Right atrium auricular region (tissue), 2 donors: ENCODE data around the gene CALHM5. TPM values are rescaled to one million over a fixed set of nuclear protein-coding genes. Genes with fewer than 3 reads are reported as not detected.

Experiments used
- DNase-seq: peaks from one replicate; pipeline ENCODE4 v3.0.0-alpha.2; 2019; ENCODE audit warnings: low spot score
- H3K27ac ChIP-seq, 2 donors: fragments of 200-600 bp; sonication (generic); 1 replicate in 1 of 2; 2 replicates in 1 of 2; pipeline ENCODE4 v1.5.1; 2016 to 2019
- H3K27me3 ChIP-seq, 2 donors: fragments of 200-600 bp; sonication (generic); one replicate each; pipeline versions ENCODE4 v1.5.1 to v1.6.0; 2017 to 2019
- H3K36me3 ChIP-seq: fragments of 200-600 bp; sonication (generic); one replicate; pipeline ENCODE4 v1.5.1; 2016
- H3K4me1 ChIP-seq, 2 donors: fragments of 200-600 bp; sonication (generic); one replicate each; pipeline versions ENCODE4 v1.5.1 to v1.6.0; 2017 to 2019
- H3K4me3 ChIP-seq, 2 donors: fragments of 200-600 bp; sonication (generic); 1 replicate in 1 of 2; 2 replicates in 1 of 2; pipeline ENCODE4 v1.5.1; 2017 to 2019; ENCODE audit warnings: mild to moderate bottlenecking in 1 of 2, moderate library complexity in 1 of 2
- H3K9me3 ChIP-seq, 2 donors: fragments of 200-600 bp; sonication (generic); one replicate each; pipeline ENCODE4 v1.5.1; 2019
- total RNA-seq, 2 donors: library from RNA; depleted of rRNA; stranded (reverse); fragments of >200 nt; gene quantifications; one replicate each; pipeline ENCODE4 v1.1.0, GENCODE V29; 2016
- TF ChIP-seq, protein P1 (sequence below), 2 donors: fragments of 200-600 bp; sonication (generic); IDR thresholded peaks; one replicate each; pipeline ENCODE4 v1.5.1; 2019; ENCODE audit warnings: antibody characterized with exemption in 2 of 2

Gene CALHM5
- total RNA-seq, 2 donors from 2014 or later: 2.3 to 3.4 TPM

DNA sequence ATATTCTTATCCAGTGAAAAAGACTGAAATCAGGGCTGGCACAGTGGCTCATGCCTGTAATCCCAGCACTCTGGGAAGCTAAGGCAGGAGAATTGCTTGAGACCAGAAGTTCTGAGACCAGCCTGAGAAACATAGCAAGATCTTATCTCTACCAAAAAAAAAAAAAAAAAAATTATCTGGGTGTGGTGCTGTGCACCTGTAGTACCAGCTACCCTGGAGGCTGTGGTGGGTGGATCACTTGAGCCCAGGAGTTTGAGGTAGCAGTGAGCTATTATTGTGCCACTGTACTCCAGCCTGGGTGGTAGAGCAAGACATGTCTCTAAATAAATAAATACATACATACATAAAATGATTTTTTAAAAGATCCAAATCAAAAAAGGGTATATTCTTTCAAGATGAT lies 43.9 kb upstream of the CALHM5 start:
- no peaks in the 10 kb centered on the region for H3K9me3 ChIP-seq
- TF ChIP-seq, protein P1, sequence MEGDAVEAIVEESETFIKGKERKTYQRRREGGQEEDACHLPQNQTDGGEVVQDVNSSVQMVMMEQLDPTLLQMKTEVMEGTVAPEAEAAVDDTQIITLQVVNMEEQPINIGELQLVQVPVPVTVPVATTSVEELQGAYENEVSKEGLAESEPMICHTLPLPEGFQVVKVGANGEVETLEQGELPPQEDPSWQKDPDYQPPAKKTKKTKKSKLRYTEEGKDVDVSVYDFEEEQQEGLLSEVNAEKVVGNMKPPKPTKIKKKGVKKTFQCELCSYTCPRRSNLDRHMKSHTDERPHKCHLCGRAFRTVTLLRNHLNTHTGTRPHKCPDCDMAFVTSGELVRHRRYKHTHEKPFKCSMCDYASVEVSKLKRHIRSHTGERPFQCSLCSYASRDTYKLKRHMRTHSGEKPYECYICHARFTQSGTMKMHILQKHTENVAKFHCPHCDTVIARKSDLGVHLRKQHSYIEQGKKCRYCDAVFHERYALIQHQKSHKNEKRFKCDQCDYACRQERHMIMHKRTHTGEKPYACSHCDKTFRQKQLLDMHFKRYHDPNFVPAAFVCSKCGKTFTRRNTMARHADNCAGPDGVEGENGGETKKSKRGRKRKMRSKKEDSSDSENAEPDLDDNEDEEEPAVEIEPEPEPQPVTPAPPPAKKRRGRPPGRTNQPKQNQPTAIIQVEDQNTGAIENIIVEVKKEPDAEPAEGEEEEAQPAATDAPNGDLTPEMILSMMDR (IDR thresholded peaks at IDR 0.05): no peak
- no peak for DNase-seq
- no peaks in the 10 kb centered on the region for H3K27me3 ChIP-seq
- H3K4me3 ChIP-seq: no peak overlapping the region
- H3K27ac ChIP-seq: no peak overlapping the region
- peaks cover 0 to 7% of the 10 kb centered on the region in 2 donors for H3K4me1 ChIP-seq
- H3K36me3 ChIP-seq: no peaks in the 10 kb centered on the region

DNA sequence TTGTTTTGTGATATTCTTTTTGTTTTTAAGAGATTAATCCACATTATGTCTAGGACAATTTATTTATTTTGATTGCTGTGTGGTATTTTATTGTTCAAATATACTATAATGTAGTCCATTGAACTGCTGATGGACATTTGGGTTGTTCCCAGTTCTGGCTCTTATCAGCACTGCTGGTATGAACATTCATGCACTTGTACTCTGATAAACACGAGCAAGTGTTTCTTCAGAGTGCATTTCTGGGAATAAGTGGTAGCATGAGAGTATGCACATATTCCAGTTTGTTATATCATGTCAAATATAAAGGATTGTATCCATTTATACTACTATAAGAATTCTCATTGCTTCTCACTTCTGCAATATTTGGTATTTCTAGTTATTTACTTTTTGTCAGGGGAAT lies 43.1 kb upstream of the CALHM5 start:
- no peak for DNase-seq
- peaks cover 0 to 7% of the 10 kb centered on the region in 2 donors for H3K4me1 ChIP-seq
- H3K36me3 ChIP-seq: no peaks in the 10 kb centered on the region
- TF ChIP-seq, protein P1 (IDR thresholded peaks at IDR 0.05): no peak
- H3K27ac ChIP-seq: no peak overlapping the region
- no peaks in the 10 kb centered on the region for H3K27me3 ChIP-seq
- H3K4me3 ChIP-seq: no peak overlapping the region
- no peaks in the 10 kb centered on the region for H3K9me3 ChIP-seq

DNA sequence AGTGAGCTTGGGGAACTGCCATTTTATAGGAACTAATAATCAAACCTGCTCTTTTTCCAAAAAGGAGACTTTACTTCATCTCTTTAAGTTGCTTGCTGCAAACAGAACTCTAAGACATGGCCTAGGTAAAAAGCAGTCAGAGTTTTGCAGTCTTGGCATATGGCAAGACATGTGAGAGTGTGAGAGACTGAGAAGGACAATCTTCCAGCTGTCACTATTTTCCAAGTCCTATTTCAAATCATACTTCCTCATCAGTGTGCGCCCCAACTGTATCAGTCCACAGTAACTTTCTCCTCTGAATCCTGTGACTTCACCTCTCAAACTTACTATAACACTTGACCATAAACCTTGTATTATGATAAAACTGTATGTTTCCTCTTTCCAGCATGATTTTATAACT lies 39.9 kb upstream of the CALHM5 start:
- TF ChIP-seq, protein P1 (IDR thresholded peaks at IDR 0.05): no peak
- no peaks in the 10 kb centered on the region for H3K36me3 ChIP-seq
- H3K9me3 ChIP-seq: no peaks in the 10 kb centered on the region
- no peak overlapping the region for H3K27ac ChIP-seq
- peaks cover 0 to 7% of the 10 kb centered on the region in 2 donors for H3K4me1 ChIP-seq
- DNase-seq: no peak
- H3K4me3 ChIP-seq: no peak overlapping the region
- no peaks in the 10 kb centered on the region for H3K27me3 ChIP-seq

DNA sequence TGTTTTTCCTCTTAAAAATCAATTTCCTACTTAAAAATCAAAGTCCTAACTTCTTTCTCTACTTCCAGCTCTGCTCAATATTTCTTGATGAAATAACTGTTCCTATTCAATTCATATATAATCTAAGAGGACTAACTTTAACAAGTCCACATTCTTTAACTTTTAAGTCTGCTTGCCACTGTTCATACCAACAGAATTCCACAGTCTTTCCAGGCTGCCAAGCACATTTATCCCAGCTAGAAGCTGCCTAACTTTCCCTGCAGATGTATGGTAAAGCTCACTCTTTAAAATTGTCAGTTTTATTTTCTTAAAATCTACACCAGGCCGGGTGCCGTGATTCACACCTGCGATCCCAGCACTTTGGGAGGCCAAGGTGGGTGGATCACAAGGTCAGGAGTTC lies 38.7 kb upstream of the CALHM5 start:
- peaks cover 0 to 7% of the 10 kb centered on the region in 2 donors for H3K4me1 ChIP-seq
- TF ChIP-seq, protein P1 (IDR thresholded peaks at IDR 0.05): no peak
- no peaks in the 10 kb centered on the region for H3K27me3 ChIP-seq
- DNase-seq: no peak
- H3K36me3 ChIP-seq: no peaks in the 10 kb centered on the region
- no peaks in the 10 kb centered on the region for H3K9me3 ChIP-seq
- no peak overlapping the region for H3K27ac ChIP-seq
- H3K4me3 ChIP-seq: no peak overlapping the region

DNA sequence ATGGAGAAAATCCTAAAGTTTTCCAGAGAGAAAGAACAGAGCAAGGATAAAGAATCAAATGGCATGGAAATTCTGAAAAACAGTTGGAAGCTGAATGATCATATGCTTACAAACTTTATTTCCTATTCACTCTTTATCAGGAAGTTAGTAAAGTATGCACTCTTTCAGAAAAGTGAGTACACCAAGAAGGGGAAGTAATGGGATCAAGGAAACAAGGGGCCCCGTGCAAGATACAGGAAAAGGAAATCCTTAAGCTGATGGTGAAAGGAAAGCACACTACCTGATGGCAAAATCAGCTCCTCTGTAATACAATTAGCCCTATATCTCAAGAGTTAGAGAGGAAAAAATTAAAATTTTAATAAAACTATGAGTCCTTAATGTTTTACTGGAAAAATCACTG lies 36.3 kb upstream of the CALHM5 start:
- no peaks in the 10 kb centered on the region for H3K36me3 ChIP-seq
- H3K4me1 ChIP-seq: no peaks in the 10 kb centered on the region
- H3K27ac ChIP-seq: no peak overlapping the region
- H3K9me3 ChIP-seq: no peaks in the 10 kb centered on the region
- no peak for DNase-seq
- TF ChIP-seq, protein P1 (IDR thresholded peaks at IDR 0.05): no peak
- no peak overlapping the region for H3K4me3 ChIP-seq
- H3K27me3 ChIP-seq: no peaks in the 10 kb centered on the region

DNA sequence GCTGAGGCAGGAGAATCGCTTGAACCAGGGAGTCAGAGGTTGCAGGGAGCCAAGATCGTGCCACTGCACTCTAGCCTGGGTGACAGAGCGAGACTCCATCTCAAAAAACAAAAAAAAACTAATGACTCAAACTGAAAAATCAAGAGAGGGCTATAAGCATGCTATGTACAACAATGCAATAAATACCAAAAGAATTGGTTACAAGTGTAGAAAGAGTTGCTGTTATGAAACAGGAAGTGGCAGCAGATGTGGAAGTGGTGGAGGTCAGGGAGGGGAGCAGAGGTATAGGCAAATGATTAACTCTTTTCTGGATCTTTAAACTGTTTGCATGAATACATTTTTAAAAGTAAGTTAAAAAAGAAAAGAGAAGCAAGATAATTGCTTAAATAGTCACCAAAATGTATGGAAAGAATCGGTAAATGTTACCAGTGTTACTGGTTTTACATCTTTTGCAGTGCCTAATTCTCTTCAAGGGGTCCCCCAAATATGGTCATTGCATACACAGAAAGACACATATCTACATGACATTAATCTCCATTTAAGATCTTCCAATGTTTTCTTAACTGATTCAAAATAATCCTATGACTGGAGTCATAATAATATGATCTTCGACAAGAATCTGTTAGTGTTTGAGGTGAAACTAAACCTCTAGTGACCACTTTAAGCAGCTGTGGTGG lies 35.3 kb upstream of the CALHM5 start:
- Histone ChIP-seq H3K4me1 (no peaks in the 10 kb centered on the region), H3K27me3 (no peaks in the 10 kb centered on the region), H3K36me3 (no peaks in the 10 kb centered on the region), H3K9me3 (no peaks in the 10 kb centered on the region), H3K4me3 (no peak overlapping the region), H3K27ac (no peak overlapping the region)
- TF ChIP-seq, protein P1 (IDR thresholded peaks at IDR 0.05): no peak
- DNase-seq: no peak
